ENCODE data around the gene DNAJB8. TPM values are rescaled to one million over a fixed set of nuclear protein-coding genes. Genes with fewer than 3 reads are reported as not detected.

DNAJB8 gene
- total RNA-seq, 1 experiment from 2014 or later = not detected

DNA sequence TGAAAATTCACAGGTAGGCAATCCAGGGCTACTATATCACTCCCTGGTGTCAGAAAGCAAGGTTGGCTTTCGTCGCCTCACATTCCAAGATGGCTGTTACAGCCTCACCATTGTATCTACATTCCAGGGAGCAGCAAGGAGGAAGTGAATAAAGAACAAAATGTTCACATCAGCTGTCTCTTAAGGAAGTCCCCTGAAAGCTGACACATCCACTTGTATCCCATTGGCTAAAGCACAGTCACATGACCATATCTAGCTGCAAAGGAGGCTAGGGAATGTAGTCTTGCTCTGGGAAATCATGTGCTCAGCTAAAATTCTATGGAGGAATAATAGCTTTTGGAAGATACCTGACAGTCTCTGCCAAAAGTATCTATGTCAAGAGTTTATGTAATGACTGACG, 39.1 kb upstream of the DNAJB8 start:
- Mint-ChIP-seq H3K27me3 (ENCODE audit: insufficient read depth, unreplicated experiment) (peaks cover 51% of the 10 kb centered on the region), H3K4me3 (ENCODE audit: unreplicated experiment) (no peak overlapping the region), H3K27ac (ENCODE audit: low read depth, unreplicated experiment) (no peak overlapping the region), H3K9me3 (ENCODE audit: unreplicated experiment) (no peaks in the 10 kb centered on the region), H3K4me1 (ENCODE audit: insufficient read depth, unreplicated experiment) (no peaks in the 10 kb centered on the region), H3K36me3 (ENCODE audit: insufficient read depth, unreplicated experiment) (no peaks in the 10 kb centered on the region)
- POLR2A ChIA-PET = interaction anchor here (2.6 kb wide), 1 partner anchor 16 kb away, joined by 7 read pairs; no protein-coding TSS in a partner anchor
- CTCF ChIA-PET = interaction anchor here (1.0 kb wide), 1 partner anchor 10 kb away, joined by 3 read pairs; no protein-coding TSS in a partner anchor
- no peak for TF ChIP-seq CTCF (IDR thresholded peaks at IDR 0.05; ENCODE audit: unreplicated experiment)
- no TSS peak for BruUV-seq (replicated peaks)
- no peak for DNase-seq (ENCODE audit: unreplicated experiment)
- intact Hi-C loops (cut with micrococcal nuclease) = no loop called here

GRCh38 chr3:128504963-128505730, 38.5 kb upstream of the DNAJB8 start:
- Mint-ChIP-seq H3K36me3 (ENCODE audit: insufficient read depth, unreplicated experiment) (no peaks in the 10 kb centered on the region), H3K9me3 (ENCODE audit: unreplicated experiment) (no peaks in the 10 kb centered on the region), H3K27me3 (ENCODE audit: insufficient read depth, unreplicated experiment) (peaks cover 51% of the 10 kb centered on the region), H3K27ac (ENCODE audit: low read depth, unreplicated experiment) (no peak overlapping the region), H3K4me1 (ENCODE audit: insufficient read depth, unreplicated experiment) (no peaks in the 10 kb centered on the region), H3K4me3 (ENCODE audit: unreplicated experiment) (no peak overlapping the region)
- ChIA-PET POLR2A (interaction anchor here (2.6 kb wide), 1 partner anchor 15 kb away, joined by 7 read pairs; no protein-coding TSS in a partner anchor), CTCF (interaction anchor here (0.9 to 1.0 kb wide), 2 partner anchors 10 to 103 kb away, joined by 3 read pairs; no protein-coding TSS in a partner anchor)
- intact Hi-C loops (cut with micrococcal nuclease) = loop anchor here (5.0 kb wide), 1 partner anchor 333 kb away; no protein-coding TSS in a partner anchor
- no peak for TF ChIP-seq CTCF (IDR thresholded peaks at IDR 0.05; ENCODE audit: unreplicated experiment)
- no peak for DNase-seq (ENCODE audit: unreplicated experiment)
- BruUV-seq (replicated peaks) = no TSS peak

DNA sequence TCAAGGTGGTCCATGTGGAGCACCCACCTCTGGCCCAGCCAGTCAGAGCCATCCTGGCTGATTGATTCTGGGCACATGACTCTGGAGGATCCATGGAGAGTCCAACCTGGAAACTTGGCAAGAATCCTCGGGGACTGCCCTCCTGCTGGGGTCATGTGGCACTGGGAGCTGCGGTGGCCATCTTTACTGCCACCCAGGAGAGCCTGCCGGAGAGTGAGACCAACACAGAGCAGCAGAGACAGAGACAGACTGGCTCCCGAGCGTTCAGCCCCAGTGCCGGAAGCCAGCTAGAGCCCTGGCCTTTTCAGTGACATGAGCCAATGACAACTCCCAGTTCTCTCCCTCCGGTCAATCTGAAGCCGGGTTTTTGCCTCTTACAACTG, 37.8 kb upstream of the DNAJB8 start:
- no TSS peak for BruUV-seq (replicated peaks)
- no peaks in the 10 kb centered on the region for H3K9me3 Mint-ChIP-seq (ENCODE audit: unreplicated experiment)
- TF ChIP-seq CTCF (IDR thresholded peaks at IDR 0.05; ENCODE audit: unreplicated experiment) = no peak
- no peaks in the 10 kb centered on the region for H3K36me3 Mint-ChIP-seq (ENCODE audit: insufficient read depth, unreplicated experiment)
- no peak overlapping the region for H3K27ac Mint-ChIP-seq (ENCODE audit: low read depth, unreplicated experiment)
- H3K4me1 Mint-ChIP-seq (ENCODE audit: insufficient read depth, unreplicated experiment) = no peaks in the 10 kb centered on the region
- ChIA-PET POLR2A (no interaction called here), CTCF (interaction anchor here (0.9 kb wide), 1 partner anchor 104 kb away, joined by 3 read pairs; no protein-coding TSS in a partner anchor)
- peaks cover 51% of the 10 kb centered on the region for H3K27me3 Mint-ChIP-seq (ENCODE audit: insufficient read depth, unreplicated experiment)
- H3K4me3 Mint-ChIP-seq (ENCODE audit: unreplicated experiment) = no peak overlapping the region
- DNase-seq (ENCODE audit: unreplicated experiment) = no peak
- intact Hi-C loops (cut with micrococcal nuclease) = loop anchor here (5.0 kb wide), 1 partner anchor 332 kb away; no protein-coding TSS in a partner anchor

DNA sequence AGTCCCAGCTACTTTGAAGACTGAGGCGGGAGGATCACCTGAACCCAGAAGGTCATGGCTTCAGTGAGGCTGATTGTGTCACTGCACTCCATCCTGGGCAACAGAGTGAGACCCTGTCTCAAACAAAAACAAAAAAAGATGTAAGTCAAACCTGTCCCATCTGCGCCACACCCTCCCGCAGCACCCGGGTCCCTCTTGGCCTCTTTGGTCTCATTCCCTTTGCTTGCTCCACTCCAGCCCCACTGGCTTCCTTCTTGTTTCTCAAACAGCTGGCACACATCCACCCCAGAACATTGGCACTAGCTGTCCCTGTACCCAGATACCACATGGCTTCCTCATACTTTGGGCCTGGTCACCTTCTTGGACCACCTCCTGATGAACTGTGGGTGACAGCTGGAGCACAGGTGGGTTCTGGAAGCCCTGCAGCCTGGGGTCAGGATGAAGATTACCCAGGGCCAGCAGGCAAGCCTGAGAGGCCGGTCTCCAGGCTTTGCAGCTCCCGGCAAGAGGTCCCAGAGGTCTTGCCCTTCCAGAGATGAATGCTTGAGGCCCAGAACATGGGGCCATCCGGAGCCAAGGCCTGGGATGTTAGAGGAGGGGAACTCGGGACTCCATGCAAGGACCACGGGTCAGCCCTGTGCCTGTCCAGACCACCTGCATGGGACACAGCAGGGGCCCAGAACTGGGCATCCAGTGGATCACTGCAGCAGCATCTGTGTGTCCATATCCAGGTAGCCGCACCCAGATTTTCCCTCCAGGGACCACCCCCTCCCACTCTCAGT, 37.3 kb upstream of the DNAJB8 start:
- CTCF ChIA-PET = interaction anchor here (0.6 to 0.7 kb wide), 3 partner anchors 416 to 885 kb away, joined by 3 read pairs; no protein-coding TSS in a partner anchor

More for the DNA sequence above, 37.3 kb upstream of the DNAJB8 start:
- POLR2A ChIA-PET = no interaction called here
- Mint-ChIP-seq H3K9me3 (ENCODE audit: unreplicated experiment) (no peaks in the 10 kb centered on the region), H3K4me3 (ENCODE audit: unreplicated experiment) (no peak overlapping the region), H3K4me1 (ENCODE audit: insufficient read depth, unreplicated experiment) (no peaks in the 10 kb centered on the region), H3K27ac (ENCODE audit: low read depth, unreplicated experiment) (no peak overlapping the region), H3K36me3 (ENCODE audit: insufficient read depth, unreplicated experiment) (no peaks in the 10 kb centered on the region), H3K27me3 (ENCODE audit: insufficient read depth, unreplicated experiment) (peaks cover 47% of the 10 kb centered on the region)
- no peak for TF ChIP-seq CTCF (IDR thresholded peaks at IDR 0.05; ENCODE audit: unreplicated experiment)
- intact Hi-C loops (cut with micrococcal nuclease) = loop anchor here (5.0 kb wide), 1 partner anchor 332 kb away; no protein-coding TSS in a partner anchor
- BruUV-seq (replicated peaks) = no TSS peak
- no peak for DNase-seq (ENCODE audit: unreplicated experiment)
